HepG2 (cell line): ENCODE results near the gene LYPD8. TPM values are rescaled to one million over a fixed set of nuclear protein-coding genes. Genes with fewer than 3 reads are reported as not detected.

Source experiments
- ATAC-seq: fragments of 200-7000 bp; cut with Tn5 transposase; 3 replicates; pipeline ENCODE4 v1.9.1; 2020; ENCODE audit warnings: mild to moderate bottlenecking, moderate library complexity
- BruUV-seq: library from RNA; stranded (reverse); fragments of 400-500 nt; replicated peaks from 2 replicates; lab custom pipeline; 2021; lab: Mats Ljungman, UMichigan
- CTCF ChIA-PET: fragments of 300-600 bp; formaldehyde crosslinking; extraction: SDS; loops from one replicate; lab custom pipeline; 2021; ENCODE audit warnings: low total read pairs, inconsistent platforms, low intra/inter-chr PET ratio; lab: Yijun Ruan, JAX
- POLR2A ChIA-PET: fragments of 350-600 bp; sonication (Branson Sonifier 250); formaldehyde crosslinking; loops from one replicate; lab custom pipeline; 2020; ENCODE audit warnings: antibody characterized with exemption, inconsistent platforms; lab: Yijun Ruan, JAX
- DNase-seq: peaks from one replicate; pipeline ENCODE4 v3.0.0-alpha.2; 2015; ENCODE audit warnings: low spot score
- FAIRE-seq: peaks from 3 replicates; lab custom pipeline; 2011; peaks lifted over from hg19 to GRCh38; lab: Jason Lieb, UNC
- H2AFZ ChIP-seq: one replicate; pipeline ENCODE4 v1.6.1; 2011; ENCODE audit warnings: low read length, inconsistent platforms
- H3K27ac ChIP-seq: fragments of 300-600 bp; 3 replicates; pipeline ENCODE4 v1.8.0; 2011; ENCODE audit warnings: mixed run types, mild to moderate bottlenecking, mixed read lengths, low read length, inconsistent platforms; ENCODE audit not compliant: insufficient read depth; ENCODE audit errors: extremely low read length
- H3K27me3 ChIP-seq, 2 experiments: fragments of 200-600 bp in 1 of 2; 2 replicates in 1 of 2; 3 replicates in 1 of 2; pipeline versions ENCODE4 v1.6.0 to v1.8.0; 2011; ENCODE audit warnings: low read length in 2 of 2, mild to moderate bottlenecking in 2 of 2, moderate library complexity in 2 of 2, inconsistent platforms in 1 of 2; ENCODE audit not compliant: insufficient read depth in 2 of 2, control insufficient read depth in 1 of 2
- H3K36me3 ChIP-seq, 2 experiments: fragments of 200-600 bp in 1 of 2; replicated peaks in 1 of 2; 2 replicates in 1 of 2; 3 replicates in 1 of 2; pipeline versions ENCODE4 v1.5.1 to v1.8.0; 2011; ENCODE audit warnings: low read length in 2 of 2, inconsistent platforms in 1 of 2; ENCODE audit not compliant: insufficient read depth in 2 of 2, control insufficient read depth in 1 of 2
- H3K4me1 ChIP-seq: 2 replicates; pipeline ENCODE4 v1.5.1; 2012; ENCODE audit warnings: low read length, inconsistent platforms; ENCODE audit not compliant: insufficient read depth
- H3K4me2 ChIP-seq: 2 replicates; pipeline ENCODE4 v1.6.0; 2011; ENCODE audit warnings: low read depth, low read length, inconsistent platforms
- H3K4me3 ChIP-seq, 3 experiments: fragments of 200-600 bp in 1 of 3; sonication (generic), shearing (Covaris generic) in 1 of 3; replicated peaks in 1 of 3; 2 replicates each; pipeline ENCODE4 v1.5.1; 2011 to 2016; ENCODE audit warnings: low read length in 3 of 3, inconsistent platforms in 2 of 3, low read depth in 2 of 3, mild to moderate bottlenecking in 2 of 3, control low read depth in 1 of 3, mixed read lengths in 1 of 3; ENCODE audit not compliant: insufficient read depth in 1 of 3
- H3K79me2 ChIP-seq: one replicate; pipeline ENCODE4 v1.6.1; 2011; ENCODE audit warnings: low read length, inconsistent platforms; ENCODE audit not compliant: insufficient read depth
- H3K9ac ChIP-seq: 2 replicates; pipeline ENCODE4 v1.6.0; 2011; ENCODE audit warnings: mild to moderate bottlenecking, low read depth, low read length, inconsistent platforms; ENCODE audit not compliant: insufficient read depth
- H3K9me3 ChIP-seq: 2 replicates; pipeline ENCODE4 v1.5.1; 2012; ENCODE audit warnings: mild to moderate bottlenecking, low read length
- H4K20me1 ChIP-seq: 2 replicates; pipeline ENCODE4 v1.6.0; 2011; ENCODE audit warnings: inconsistent platforms, mild to moderate bottlenecking, low read length, moderate library complexity; ENCODE audit not compliant: insufficient read depth
- AGO2 ChIP-seq: fragments of 200-400 bp; formaldehyde crosslinking; optimal IDR thresholded peaks from 2 replicates; pipeline ENCODE3; 2017; ENCODE audit warnings: mild to moderate bottlenecking, low read depth, low read length, moderate library complexity
- CENPT ChIP-seq: sonication (generic); formaldehyde crosslinking; IDR thresholded peaks from 2 replicates; pipeline ENCODE4 v1.8.0; 2022; ENCODE audit warnings: low read depth, mild to moderate bottlenecking, moderate library complexity, missing genetic modification reagents
- EHMT2 ChIP-seq: fragments of 200-600 bp; sonication (generic); IDR thresholded peaks from 2 replicates; pipeline ENCODE4 v1.7.0; 2017; ENCODE audit warnings: antibody characterized with exemption, low read depth, low read length, borderline replicate concordance
- KLF15 ChIP-seq: sonication (generic); formaldehyde crosslinking; IDR thresholded peaks from 2 replicates; pipeline ENCODE4 v1.8.1; 2023; ENCODE audit warnings: borderline replicate concordance, mild to moderate bottlenecking, inconsistent platforms, missing genetic modification reagents, mixed read lengths
- SYNCRIP ChIP-seq: fragments of 200-400 bp; formaldehyde crosslinking; IDR thresholded peaks from 2 replicates; pipeline ENCODE4 v1.6.1; 2018; ENCODE audit warnings: mild to moderate bottlenecking, low read depth, low read length; ENCODE audit not compliant: insufficient read depth
- ZNF709 ChIP-seq: sonication (generic); formaldehyde crosslinking; IDR thresholded peaks from 2 replicates; pipeline ENCODE4 v1.5.0; 2020; ENCODE audit warnings: mild to moderate bottlenecking, missing genetic modification reagents
- WGBS: methylation state at CpG from one replicate; pipeline ENCODE4 v1.1.6; 2017; ENCODE audit warnings: low lambda C conversion rate; 5-methylcytosine and 5-hydroxymethylcytosine counted together
- in situ Hi-C: cut with HindIII; loops from 2 replicates; pipeline ENCODE4 v1.10.0; 2017; ENCODE audit warnings: low pct_unique_long_range_greater_than_20kb; ENCODE audit not compliant: extremely low pct_ligation_motif_present
- intact Hi-C: fragments of 100-400 bp; cut with micrococcal nuclease; formaldehyde crosslinking; loops from one replicate; pipeline ENCODE4 v1.10.0; 2022; ENCODE audit not compliant: unreplicated experiment
- polyA plus RNA-seq, 8 experiments: library from polyadenylated mRNA; depleted of rRNA in 3 of 8; stranded (reverse) in 7 of 8; unstranded in 1 of 8; fragments of >200 nt; fragmentation: Illumina TruSeq in 4 of 8; extraction: Trizol in 4 of 8; gene quantifications; 2 replicates each; pipeline versions ENCODE4 v1.2.1 to v1.2.3, GENCODE V29; 2011 to 2016; ENCODE audit warnings: low read depth in 4 of 8, missing spikeins in 1 of 8, mixed read lengths in 1 of 8; ENCODE audit not compliant: insufficient read depth in 1 of 8
- total RNA-seq, 5 experiments: library from RNA; depleted of rRNA; stranded (reverse); fragments of >200 nt; fragmentation: Illumina TruSeq; extraction: Trizol; gene quantifications; 2 replicates each; pipeline ENCODE4 v1.2.3, GENCODE V29; 2016; ENCODE audit warnings: low read depth in 1 of 5
- TF ChIP-seq, protein P1 (sequence below): sonication (generic); formaldehyde crosslinking; conservative IDR thresholded peaks from 2 replicates; pipeline ENCODE4 v1.4.0; 2020; ENCODE audit warnings: missing genetic modification reagents
- TF ChIP-seq, protein P2 (sequence below): sonication (generic); formaldehyde crosslinking; IDR thresholded peaks from 2 replicates; pipeline ENCODE4 v1.4.0; 2020; ENCODE audit warnings: missing genetic modification reagents, mild to moderate bottlenecking, borderline replicate concordance
- TF ChIP-seq, protein P3 (sequence below), 2 experiments: sonication (generic) in 1 of 2; formaldehyde crosslinking in 1 of 2; IDR thresholded peaks; 2 replicates each; pipeline versions ENCODE4 v1.4.0 to v1.6.1; 2016 to 2020; ENCODE audit warnings: borderline replicate concordance in 1 of 2, low read depth in 1 of 2, mild to moderate bottlenecking in 1 of 2, missing genetic modification reagents in 1 of 2
- TF ChIP-seq, protein P4 (sequence below): sonication (generic); formaldehyde crosslinking; IDR thresholded peaks from 2 replicates; pipeline ENCODE4 v1.4.0; 2020; ENCODE audit warnings: missing genetic modification reagents
- TF ChIP-seq, protein P5 (sequence below): sonication (generic); formaldehyde crosslinking; IDR thresholded peaks from 2 replicates; pipeline ENCODE4 v1.4.0; 2020; ENCODE audit warnings: missing genetic modification reagents, borderline replicate concordance

Gene LYPD8
- total and polyA plus RNA-seq, 2 of the 13 experiments (the other 11 are each of a cell fraction or from before 2014, with no cell fraction given), result not detected

DNA sequence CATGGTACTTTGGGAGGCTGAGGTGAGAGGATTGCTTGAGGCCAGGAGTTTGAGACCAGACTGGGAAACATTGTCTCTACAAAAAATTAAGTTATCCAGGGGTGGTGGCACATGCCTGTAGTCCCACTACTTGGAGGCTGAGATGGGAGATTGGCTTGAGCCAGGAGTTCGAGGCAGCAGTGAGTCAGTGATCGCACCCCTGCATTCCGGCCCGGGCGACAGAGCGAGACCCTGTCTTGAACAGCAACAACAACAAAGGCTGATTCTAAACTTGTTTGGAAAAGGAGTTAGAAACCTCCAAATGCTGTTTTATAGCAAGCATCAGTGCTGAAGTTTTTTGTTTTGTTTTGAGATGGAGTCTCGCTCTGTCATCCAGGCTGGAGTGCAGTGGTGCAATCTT is 14.7 kb downstream of the LYPD8 start:
- FAIRE-seq (no peak), ATAC-seq (no peak), DNase-seq (no peak)
- Histone ChIP-seq H3K27ac (no peak overlapping the region), H3K9ac (no peak overlapping the region), H3K4me3 (no peak overlapping the region), H4K20me1 (no peaks in the 10 kb centered on the region), H3K4me2 (no peak overlapping the region), H3K9me3 (no peaks in the 10 kb centered on the region), H3K36me3 (no peaks in the 10 kb centered on the region), H3K4me1 (no peaks in the 10 kb centered on the region), H3K27me3 (no peaks in the 10 kb centered on the region; a peak in 1 of 5 replicates), H2AFZ (no peak overlapping the region), H3K79me2 (no peaks in the 10 kb centered on the region)
- WGBS, result 75% methylated on average over 7 of the region's 7 CpGs
- intact Hi-C loops, result no loop called here
- no TSS peak for BruUV-seq
- CTCF ChIA-PET, result no interaction called here
- in situ Hi-C loops, result no loop called here
- POLR2A ChIA-PET, result no interaction called here
- TF ChIP-seq, protein P1, sequence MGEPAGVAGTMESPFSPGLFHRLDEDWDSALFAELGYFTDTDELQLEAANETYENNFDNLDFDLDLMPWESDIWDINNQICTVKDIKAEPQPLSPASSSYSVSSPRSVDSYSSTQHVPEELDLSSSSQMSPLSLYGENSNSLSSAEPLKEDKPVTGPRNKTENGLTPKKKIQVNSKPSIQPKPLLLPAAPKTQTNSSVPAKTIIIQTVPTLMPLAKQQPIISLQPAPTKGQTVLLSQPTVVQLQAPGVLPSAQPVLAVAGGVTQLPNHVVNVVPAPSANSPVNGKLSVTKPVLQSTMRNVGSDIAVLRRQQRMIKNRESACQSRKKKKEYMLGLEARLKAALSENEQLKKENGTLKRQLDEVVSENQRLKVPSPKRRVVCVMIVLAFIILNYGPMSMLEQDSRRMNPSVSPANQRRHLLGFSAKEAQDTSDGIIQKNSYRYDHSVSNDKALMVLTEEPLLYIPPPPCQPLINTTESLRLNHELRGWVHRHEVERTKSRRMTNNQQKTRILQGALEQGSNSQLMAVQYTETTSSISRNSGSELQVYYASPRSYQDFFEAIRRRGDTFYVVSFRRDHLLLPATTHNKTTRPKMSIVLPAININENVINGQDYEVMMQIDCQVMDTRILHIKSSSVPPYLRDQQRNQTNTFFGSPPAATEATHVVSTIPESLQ, result no peak
- TF ChIP-seq ZNF709 (CRISPR knock-in tag) (no peak), KLF15 (no peak), EHMT2 (no peak), AGO2 (no peak), CENPT (CRISPR knock-in tag) (no peak), SYNCRIP (no peak)
- TF ChIP-seq, protein P2, sequence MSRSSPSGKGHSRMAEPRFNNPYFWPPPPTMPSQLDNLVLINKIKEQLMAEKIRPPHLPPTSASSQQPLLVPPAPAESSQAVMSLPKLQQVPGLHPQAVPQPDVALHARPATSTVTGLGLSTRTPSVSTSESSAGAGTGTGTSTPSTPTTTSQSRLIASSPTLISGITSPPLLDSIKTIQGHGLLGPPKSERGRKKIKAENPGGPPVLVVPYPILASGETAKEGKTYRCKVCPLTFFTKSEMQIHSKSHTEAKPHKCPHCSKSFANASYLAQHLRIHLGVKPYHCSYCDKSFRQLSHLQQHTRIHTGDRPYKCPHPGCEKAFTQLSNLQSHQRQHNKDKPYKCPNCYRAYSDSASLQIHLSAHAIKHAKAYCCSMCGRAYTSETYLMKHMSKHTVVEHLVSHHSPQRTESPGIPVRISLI, result no peak
- TF ChIP-seq, protein P3, sequence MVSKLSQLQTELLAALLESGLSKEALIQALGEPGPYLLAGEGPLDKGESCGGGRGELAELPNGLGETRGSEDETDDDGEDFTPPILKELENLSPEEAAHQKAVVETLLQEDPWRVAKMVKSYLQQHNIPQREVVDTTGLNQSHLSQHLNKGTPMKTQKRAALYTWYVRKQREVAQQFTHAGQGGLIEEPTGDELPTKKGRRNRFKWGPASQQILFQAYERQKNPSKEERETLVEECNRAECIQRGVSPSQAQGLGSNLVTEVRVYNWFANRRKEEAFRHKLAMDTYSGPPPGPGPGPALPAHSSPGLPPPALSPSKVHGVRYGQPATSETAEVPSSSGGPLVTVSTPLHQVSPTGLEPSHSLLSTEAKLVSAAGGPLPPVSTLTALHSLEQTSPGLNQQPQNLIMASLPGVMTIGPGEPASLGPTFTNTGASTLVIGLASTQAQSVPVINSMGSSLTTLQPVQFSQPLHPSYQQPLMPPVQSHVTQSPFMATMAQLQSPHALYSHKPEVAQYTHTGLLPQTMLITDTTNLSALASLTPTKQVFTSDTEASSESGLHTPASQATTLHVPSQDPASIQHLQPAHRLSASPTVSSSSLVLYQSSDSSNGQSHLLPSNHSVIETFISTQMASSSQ (IDR thresholded peaks at IDR 0.05; ENCODE audit: low read depth), result no peak
- TF ChIP-seq, protein P3 (CRISPR knock-in tag; IDR thresholded peaks at IDR 0.05; ENCODE audit: borderline replicate concordance), result no peak
- TF ChIP-seq, protein P4, sequence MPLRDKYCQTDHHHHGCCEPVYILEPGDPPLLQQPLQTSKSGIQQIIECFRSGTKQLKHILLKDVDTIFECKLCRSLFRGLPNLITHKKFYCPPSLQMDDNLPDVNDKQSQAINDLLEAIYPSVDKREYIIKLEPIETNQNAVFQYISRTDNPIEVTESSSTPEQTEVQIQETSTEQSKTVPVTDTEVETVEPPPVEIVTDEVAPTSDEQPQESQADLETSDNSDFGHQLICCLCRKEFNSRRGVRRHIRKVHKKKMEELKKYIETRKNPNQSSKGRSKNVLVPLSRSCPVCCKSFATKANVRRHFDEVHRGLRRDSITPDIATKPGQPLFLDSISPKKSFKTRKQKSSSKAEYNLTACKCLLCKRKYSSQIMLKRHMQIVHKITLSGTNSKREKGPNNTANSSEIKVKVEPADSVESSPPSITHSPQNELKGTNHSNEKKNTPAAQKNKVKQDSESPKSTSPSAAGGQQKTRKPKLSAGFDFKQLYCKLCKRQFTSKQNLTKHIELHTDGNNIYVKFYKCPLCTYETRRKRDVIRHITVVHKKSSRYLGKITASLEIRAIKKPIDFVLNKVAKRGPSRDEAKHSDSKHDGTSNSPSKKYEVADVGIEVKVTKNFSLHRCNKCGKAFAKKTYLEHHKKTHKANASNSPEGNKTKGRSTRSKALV (CRISPR knock-in tag), result no peak
- TF ChIP-seq, protein P5, sequence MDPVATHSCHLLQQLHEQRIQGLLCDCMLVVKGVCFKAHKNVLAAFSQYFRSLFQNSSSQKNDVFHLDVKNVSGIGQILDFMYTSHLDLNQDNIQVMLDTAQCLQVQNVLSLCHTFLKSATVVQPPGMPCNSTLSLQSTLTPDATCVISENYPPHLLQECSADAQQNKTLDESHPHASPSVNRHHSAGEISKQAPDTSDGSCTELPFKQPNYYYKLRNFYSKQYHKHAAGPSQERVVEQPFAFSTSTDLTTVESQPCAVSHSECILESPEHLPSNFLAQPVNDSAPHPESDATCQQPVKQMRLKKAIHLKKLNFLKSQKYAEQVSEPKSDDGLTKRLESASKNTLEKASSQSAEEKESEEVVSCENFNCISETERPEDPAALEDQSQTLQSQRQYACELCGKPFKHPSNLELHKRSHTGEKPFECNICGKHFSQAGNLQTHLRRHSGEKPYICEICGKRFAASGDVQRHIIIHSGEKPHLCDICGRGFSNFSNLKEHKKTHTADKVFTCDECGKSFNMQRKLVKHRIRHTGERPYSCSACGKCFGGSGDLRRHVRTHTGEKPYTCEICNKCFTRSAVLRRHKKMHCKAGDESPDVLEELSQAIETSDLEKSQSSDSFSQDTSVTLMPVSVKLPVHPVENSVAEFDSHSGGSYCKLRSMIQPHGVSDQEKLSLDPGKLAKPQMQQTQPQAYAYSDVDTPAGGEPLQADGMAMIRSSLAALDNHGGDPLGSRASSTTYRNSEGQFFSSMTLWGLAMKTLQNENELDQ (CRISPR knock-in tag), result no peak
